Measurements from ENCODE around the gene ISL2. TPM values are rescaled to one million over a fixed set of nuclear protein-coding genes. Genes with fewer than 3 reads are reported as not detected.

ISL2 gene
- total RNA-seq, 1 donor from 2014 or later, result 1.2 TPM

DNA sequence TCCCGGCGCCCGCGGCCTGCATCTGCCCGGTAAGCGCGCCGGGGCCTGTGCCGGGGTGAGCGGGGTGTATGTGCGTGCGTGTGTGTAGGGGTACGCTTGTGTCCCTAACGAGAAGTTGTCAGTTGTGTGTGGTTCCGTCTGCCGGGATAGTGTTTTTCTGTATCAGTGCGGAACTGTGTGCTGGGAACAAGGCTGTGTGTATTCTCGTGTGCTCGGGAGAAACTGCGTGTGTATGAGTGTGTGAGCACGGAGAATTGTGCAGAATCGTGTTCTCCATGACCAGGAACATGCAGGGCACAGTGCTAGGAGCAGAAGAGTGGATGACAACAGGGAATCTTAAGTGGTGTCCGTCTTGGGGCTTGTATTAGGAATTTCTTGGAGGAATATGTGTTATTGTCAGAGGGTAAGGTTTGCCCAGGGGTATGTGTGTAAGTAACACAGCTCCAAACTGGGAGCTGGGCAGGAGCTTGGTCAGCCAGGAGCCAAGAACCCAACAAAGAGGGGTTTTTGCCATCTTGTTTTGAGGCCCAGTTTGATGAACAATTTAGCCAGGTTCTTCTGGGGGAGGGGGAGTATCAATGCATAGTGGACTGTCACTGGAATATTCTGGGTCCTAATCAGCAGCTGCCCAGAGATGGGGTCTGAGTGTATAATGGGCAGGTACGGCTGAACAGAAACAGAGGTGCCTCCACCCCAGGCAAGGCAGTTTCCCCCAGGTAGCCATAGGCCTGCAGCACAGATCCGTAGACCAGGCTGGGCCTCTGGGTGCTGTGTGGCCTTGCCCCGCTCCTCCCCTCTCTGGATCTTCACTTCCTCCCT lies 2.1 kb downstream of the ISL2 start:
- H3K9me3 Mint-ChIP-seq, result no peaks in the 10 kb centered on the region
- H3K36me3 Mint-ChIP-seq, result no peaks in the 10 kb centered on the region
- peaks cover 93% of the 10 kb centered on the region for H3K27me3 Mint-ChIP-seq (ENCODE audit: low read depth)
- peaks cover 50% of the 10 kb centered on the region for H3K4me1 Mint-ChIP-seq
- peak overlapping the region; percentile 55 for H3K27ac Mint-ChIP-seq
- DNase-seq (ENCODE audit: low spot score in 2 of 2, unreplicated experiment in 2 of 2), result no peak
- H3K4me3 Mint-ChIP-seq, result peak overlapping the region; percentile 59
- TF ChIP-seq, protein P1, sequence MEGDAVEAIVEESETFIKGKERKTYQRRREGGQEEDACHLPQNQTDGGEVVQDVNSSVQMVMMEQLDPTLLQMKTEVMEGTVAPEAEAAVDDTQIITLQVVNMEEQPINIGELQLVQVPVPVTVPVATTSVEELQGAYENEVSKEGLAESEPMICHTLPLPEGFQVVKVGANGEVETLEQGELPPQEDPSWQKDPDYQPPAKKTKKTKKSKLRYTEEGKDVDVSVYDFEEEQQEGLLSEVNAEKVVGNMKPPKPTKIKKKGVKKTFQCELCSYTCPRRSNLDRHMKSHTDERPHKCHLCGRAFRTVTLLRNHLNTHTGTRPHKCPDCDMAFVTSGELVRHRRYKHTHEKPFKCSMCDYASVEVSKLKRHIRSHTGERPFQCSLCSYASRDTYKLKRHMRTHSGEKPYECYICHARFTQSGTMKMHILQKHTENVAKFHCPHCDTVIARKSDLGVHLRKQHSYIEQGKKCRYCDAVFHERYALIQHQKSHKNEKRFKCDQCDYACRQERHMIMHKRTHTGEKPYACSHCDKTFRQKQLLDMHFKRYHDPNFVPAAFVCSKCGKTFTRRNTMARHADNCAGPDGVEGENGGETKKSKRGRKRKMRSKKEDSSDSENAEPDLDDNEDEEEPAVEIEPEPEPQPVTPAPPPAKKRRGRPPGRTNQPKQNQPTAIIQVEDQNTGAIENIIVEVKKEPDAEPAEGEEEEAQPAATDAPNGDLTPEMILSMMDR (IDR thresholded peaks at IDR 0.05; ENCODE audit: unreplicated experiment), result no peak

DNA sequence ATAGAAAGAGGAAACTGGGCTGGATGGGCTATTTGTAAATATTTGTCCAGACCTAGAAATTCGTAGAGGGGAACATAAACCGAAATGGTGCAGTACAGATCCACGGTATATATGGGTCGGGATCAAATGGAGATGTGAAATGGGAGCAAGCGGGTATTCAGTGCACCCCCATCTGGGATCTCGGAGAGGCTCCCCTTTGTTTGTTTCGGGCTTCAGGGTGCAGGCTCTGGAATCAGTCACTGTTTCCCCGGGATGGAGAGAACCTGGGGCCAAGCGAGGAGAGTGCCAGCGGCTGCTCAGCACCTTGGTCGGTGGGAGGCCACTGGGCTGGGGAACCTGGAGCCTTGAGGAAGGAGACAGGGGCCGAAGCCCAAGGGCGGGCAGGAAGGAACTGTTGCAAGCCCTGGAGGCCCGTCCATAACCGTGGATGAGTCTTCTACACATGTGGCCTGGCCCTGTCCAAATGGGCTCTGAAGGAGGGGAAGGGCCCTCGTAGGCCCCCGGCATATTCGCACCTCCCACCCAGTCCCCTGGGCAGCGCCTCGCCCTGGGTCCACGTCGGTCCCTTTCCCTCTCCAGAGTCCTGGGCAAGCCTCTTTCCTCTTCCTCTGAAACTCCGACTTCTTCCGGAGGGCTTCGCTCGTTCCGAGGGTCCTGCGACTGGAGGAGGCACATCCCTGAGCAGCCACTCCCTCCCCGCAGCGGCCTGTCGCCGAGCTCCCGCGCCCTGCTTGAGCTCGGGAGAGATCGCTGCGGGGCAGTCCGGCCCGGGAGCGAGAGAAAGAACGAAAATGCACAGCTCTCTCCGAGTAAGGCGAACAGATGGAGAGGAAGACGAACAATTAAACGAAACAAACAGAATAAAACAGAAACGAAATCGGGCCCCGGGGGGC lies 3.0 kb downstream of the ISL2 start:
- TF ChIP-seq, protein P1 (IDR thresholded peaks at IDR 0.05; ENCODE audit: unreplicated experiment), result no peak
- Mint-ChIP-seq H3K4me3 (peak overlapping the region; percentile 59), H3K27me3 (ENCODE audit: low read depth) (peaks cover 93% of the 10 kb centered on the region), H3K36me3 (no peaks in the 10 kb centered on the region), H3K9me3 (no peaks in the 10 kb centered on the region), H3K4me1 (peaks cover 50% of the 10 kb centered on the region), H3K27ac (peak overlapping the region; percentile 11)
- DNase-seq (ENCODE audit: low spot score in 2 of 2, unreplicated experiment in 2 of 2), result peak in 1 of 2 experiments; percentile 51

DNA sequence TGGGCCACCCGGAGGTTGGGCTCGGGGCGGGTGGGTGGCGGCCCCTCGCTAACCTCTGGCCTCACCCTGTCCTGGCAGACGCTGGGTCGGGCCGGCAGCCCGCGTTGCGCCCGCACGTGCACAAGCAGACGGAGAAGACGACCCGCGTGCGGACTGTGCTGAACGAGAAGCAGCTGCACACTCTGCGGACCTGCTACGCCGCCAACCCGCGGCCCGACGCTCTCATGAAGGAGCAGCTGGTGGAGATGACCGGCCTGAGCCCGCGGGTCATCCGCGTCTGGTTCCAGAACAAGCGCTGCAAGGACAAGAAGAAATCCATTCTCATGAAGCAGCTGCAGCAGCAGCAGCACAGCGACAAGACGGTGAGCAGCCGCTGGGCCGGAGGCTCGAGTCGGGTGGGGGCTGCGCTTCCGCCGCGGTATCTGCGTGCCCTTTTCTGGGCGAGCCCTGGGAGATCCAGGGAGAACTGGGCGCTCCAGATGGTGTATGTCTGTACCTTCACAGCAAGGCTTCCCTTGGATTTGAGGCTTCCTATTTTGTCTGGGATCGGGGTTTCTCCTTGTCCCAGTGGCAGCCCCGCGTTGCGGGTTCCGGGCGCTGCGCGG lies 3.7 kb downstream of the ISL2 start:
- Mint-ChIP-seq H3K4me1 (peaks cover 50% of the 10 kb centered on the region), H3K36me3 (no peaks in the 10 kb centered on the region), H3K9me3 (no peaks in the 10 kb centered on the region), H3K27ac (no peak overlapping the region), H3K27me3 (ENCODE audit: low read depth) (peaks cover 93% of the 10 kb centered on the region), H3K4me3 (peak overlapping the region; percentile 59)
- DNase-seq (ENCODE audit: low spot score in 2 of 2, unreplicated experiment in 2 of 2), result peak in 1 of 2 experiments; percentile 57
- TF ChIP-seq, protein P1 (IDR thresholded peaks at IDR 0.05; ENCODE audit: unreplicated experiment), result no peak

DNA sequence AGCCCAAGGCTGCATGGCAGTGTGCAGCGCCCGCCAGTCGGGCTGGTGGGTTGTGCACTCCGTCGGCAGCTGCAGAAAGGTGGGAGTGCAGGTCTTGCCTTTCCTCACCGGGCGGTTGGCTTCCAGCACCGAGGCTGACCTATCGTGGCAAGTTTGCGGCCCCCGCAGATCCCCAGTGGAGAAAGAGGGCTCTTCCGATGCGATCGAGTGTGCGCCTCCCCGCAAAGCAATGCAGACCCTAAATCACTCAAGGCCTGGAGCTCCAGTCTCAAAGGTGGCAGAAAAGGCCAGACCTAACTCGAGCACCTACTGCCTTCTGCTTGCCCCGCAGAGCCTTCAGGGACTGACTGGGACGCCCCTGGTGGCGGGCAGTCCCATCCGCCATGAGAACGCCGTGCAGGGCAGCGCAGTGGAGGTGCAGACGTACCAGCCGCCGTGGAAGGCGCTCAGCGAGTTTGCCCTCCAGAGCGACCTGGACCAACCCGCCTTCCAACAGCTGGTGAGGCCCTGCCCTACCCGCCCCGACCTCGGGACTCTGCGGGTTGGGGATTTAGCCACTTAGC lies 4.3 kb downstream of the ISL2 start:
- H3K27me3 Mint-ChIP-seq (ENCODE audit: low read depth), result peaks cover 93% of the 10 kb centered on the region
- H3K9me3 Mint-ChIP-seq, result no peaks in the 10 kb centered on the region
- TF ChIP-seq, protein P1 (IDR thresholded peaks at IDR 0.05; ENCODE audit: unreplicated experiment), result no peak
- H3K27ac Mint-ChIP-seq, result no peak overlapping the region
- no peaks in the 10 kb centered on the region for H3K36me3 Mint-ChIP-seq
- peak overlapping the region; percentile 59 for H3K4me3 Mint-ChIP-seq
- DNase-seq (ENCODE audit: low spot score in 2 of 2, unreplicated experiment in 2 of 2), result peak in 1 of 2 experiments; percentile 45
- peaks cover 49% of the 10 kb centered on the region for H3K4me1 Mint-ChIP-seq

DNA sequence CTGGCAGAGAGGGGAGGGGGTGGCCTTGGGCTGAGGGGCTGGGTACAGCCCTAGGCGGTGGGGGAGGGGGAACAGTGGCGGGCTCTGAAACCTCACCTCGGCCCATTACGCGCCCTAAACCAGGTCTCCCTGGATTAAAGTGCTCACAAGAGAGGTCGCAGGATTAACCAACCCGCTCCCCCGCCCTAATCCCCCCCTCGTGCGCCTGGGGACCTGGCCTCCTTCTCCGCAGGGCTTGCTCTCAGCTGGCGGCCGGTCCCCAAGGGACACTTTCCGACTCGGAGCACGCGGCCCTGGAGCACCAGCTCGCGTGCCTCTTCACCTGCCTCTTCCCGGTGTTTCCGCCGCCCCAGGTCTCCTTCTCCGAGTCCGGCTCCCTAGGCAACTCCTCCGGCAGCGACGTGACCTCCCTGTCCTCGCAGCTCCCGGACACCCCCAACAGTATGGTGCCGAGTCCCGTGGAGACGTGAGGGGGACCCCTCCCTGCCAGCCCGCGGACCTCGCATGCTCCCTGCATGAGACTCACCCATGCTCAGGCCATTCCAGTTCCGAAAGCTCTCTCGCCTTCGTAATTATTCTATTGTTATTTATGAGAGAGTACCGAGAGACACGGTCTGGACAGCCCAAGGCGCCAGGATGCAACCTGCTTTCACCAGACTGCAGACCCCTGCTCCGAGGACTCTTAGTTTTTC lies 4.9 kb downstream of the ISL2 start:
- Mint-ChIP-seq H3K4me1 (peaks cover 47% of the 10 kb centered on the region), H3K4me3 (peak overlapping the region; percentile 45), H3K9me3 (no peaks in the 10 kb centered on the region), H3K36me3 (no peaks in the 10 kb centered on the region), H3K27ac (peak overlapping the region; percentile 56), H3K27me3 (ENCODE audit: low read depth) (peaks cover 91% of the 10 kb centered on the region)
- TF ChIP-seq, protein P1 (IDR thresholded peaks at IDR 0.05; ENCODE audit: unreplicated experiment), result no peak
- DNase-seq (ENCODE audit: low spot score in 2 of 2, unreplicated experiment in 2 of 2), result peak in 1 of 2 experiments; percentile 47
